GM12875 (cell line): ENCODE data around the gene CPXM2.

Experiments used
- H3K4me3 ChIP-seq: one replicate; pipeline ENCODE4 v1.5.1; 2011; ENCODE audit warnings: low read depth, low read length, control low read depth
- CTCF ChIP-seq: IDR thresholded peaks from 2 replicates; pipeline ENCODE4 v1.5.1; 2011; ENCODE audit warnings: low read depth, mild to moderate bottlenecking, control low read depth, inconsistent platforms, low read length, moderate library complexity, borderline replicate concordance; ENCODE audit not compliant: insufficient read depth

The CPXM2 gene

GRCh38 chr10:123848564-123849457 lies 42.8 kb downstream of the CPXM2 start:
- H3K4me3 ChIP-seq: no peak overlapping the region
- no peak for TF ChIP-seq CTCF

- no peak overlapping the region for H3K4me3 ChIP-seq
- no peak for TF ChIP-seq CTCF
Measured at GRCh38 chr10:123847686-123848432, 43.7 kb downstream of the CPXM2 start.

- no peak for TF ChIP-seq CTCF
- H3K4me3 ChIP-seq: no peak overlapping the region
Measured at GRCh38 chr10:123843835-123844234, 47.8 kb downstream of the CPXM2 start.

GRCh38 chr10:123842692-123843385 lies 48.8 kb downstream of the CPXM2 start:
- H3K4me3 ChIP-seq: no peak overlapping the region
- no peak for TF ChIP-seq CTCF

GRCh38 chr10:123841560-123841959 lies 50.0 kb downstream of the CPXM2 start:
- TF ChIP-seq CTCF: no peak
- no peak overlapping the region for H3K4me3 ChIP-seq

GRCh38 chr10:123841115-123841514 lies 50.5 kb downstream of the CPXM2 start:
- TF ChIP-seq CTCF: no peak
- H3K4me3 ChIP-seq: no peak overlapping the region
